Vagina (tissue), 2 donors: Measurements from ENCODE around the gene ABR. TPM values are rescaled to one million over a fixed set of nuclear protein-coding genes. Genes with fewer than 3 reads are reported as not detected.

ENCODE experiments used
- DNase-seq, 2 donors: peaks; one replicate each; pipeline ENCODE4 v3.0.0-alpha.2; 2017; ENCODE audit errors: extremely low spot score in 2 of 2
- H3K27ac ChIP-seq: fragments of 200-600 bp; sonication (generic); one replicate; pipeline ENCODE4 v1.5.1; 2019
- H3K27me3 ChIP-seq: fragments of 200-600 bp; sonication (generic); one replicate; pipeline ENCODE4 v1.5.1; 2019
- H3K36me3 ChIP-seq, 2 donors: fragments of 200-600 bp; sonication (generic); one replicate each; pipeline ENCODE4 v1.5.1; 2017 to 2019
- H3K4me1 ChIP-seq: fragments of 200-600 bp; sonication (generic); one replicate; pipeline ENCODE4 v1.5.1; 2019
- H3K4me3 ChIP-seq, 2 donors: fragments of 200-600 bp; sonication (generic); 1 replicate in 1 of 2; 2 replicates in 1 of 2; pipeline ENCODE4 v1.5.1; 2016 to 2019
- H3K9me3 ChIP-seq: fragments of 200-600 bp; sonication (generic); one replicate; pipeline ENCODE4 v1.5.1; 2019
- CTCF ChIP-seq, 3 experiments: fragments of 450-650 bp in 2 of 3; fragments of 200-600 bp in 1 of 3; sonication (generic) in 1 of 3; IDR thresholded peaks; one replicate each; pipeline ENCODE4 v1.5.1; 2017 to 2019; ENCODE audit warnings: antibody characterized with exemption in 3 of 3, mild to moderate bottlenecking in 2 of 3, moderate library complexity in 2 of 3
- POLR2A ChIP-seq, 2 donors: fragments of 450-650 bp; IDR thresholded peaks; one replicate each; pipeline ENCODE4 v1.6.1; 2017; ENCODE audit warnings: antibody characterized with exemption in 2 of 2, mild to moderate bottlenecking in 2 of 2, moderate library complexity in 2 of 2
- POLR2AphosphoS5 ChIP-seq, 2 donors: sonication (generic); formaldehyde crosslinking; IDR thresholded peaks; one replicate each; pipeline ENCODE4 v1.9.0; 2017; ENCODE audit warnings: antibody characterized with exemption in 2 of 2, mild to moderate bottlenecking in 2 of 2, low read depth in 1 of 2; ENCODE audit not compliant: insufficient read depth in 1 of 2
- intact Hi-C: fragments of 100-400 bp; cut with DNase I; formaldehyde crosslinking; loops from one replicate; pipeline ENCODE4 v1.15.1; 2023
- total RNA-seq: library from RNA; depleted of rRNA; stranded (reverse); fragments of >200 nt; gene quantifications from one replicate; pipeline ENCODE4 v1.2.3, GENCODE V29; 2016

ABR gene
- total RNA-seq, 1 donor from 2014 or later: 90.8 TPM

GRCh38 chr17:986322-986929, 193.4 kb downstream of the ABR start:
- H3K27me3 ChIP-seq: no peaks in the 10 kb centered on the region
- no peaks in the 10 kb centered on the region for H3K36me3 ChIP-seq
- TF ChIP-seq CTCF (IDR thresholded peaks at IDR 0.05): no peak
- TF ChIP-seq POLR2A (IDR thresholded peaks at IDR 0.05): no peak
- TF ChIP-seq POLR2AphosphoS5 (IDR thresholded peaks at IDR 0.05; ENCODE audit: insufficient read depth in 1 of 2, low read depth in 1 of 2): no peak
- intact Hi-C loops: no loop called here
- no peaks in the 10 kb centered on the region for H3K9me3 ChIP-seq
- no peak for DNase-seq
- no peaks in the 10 kb centered on the region for H3K4me1 ChIP-seq
- H3K27ac ChIP-seq: no peak overlapping the region
- no peak overlapping the region for H3K4me3 ChIP-seq

- H3K27me3 ChIP-seq: no peaks in the 10 kb centered on the region
- intact Hi-C loops: no loop called here
- no peak overlapping the region for H3K4me3 ChIP-seq
- no peak for TF ChIP-seq CTCF (IDR thresholded peaks at IDR 0.05)
- TF ChIP-seq POLR2AphosphoS5 (IDR thresholded peaks at IDR 0.05; ENCODE audit: insufficient read depth in 1 of 2, low read depth in 1 of 2): no peak
- TF ChIP-seq POLR2A (IDR thresholded peaks at IDR 0.05): no peak
- H3K9me3 ChIP-seq: no peaks in the 10 kb centered on the region
- H3K4me1 ChIP-seq: peaks cover 7% of the 10 kb centered on the region
- H3K27ac ChIP-seq: no peak overlapping the region
- no peak for DNase-seq
- no peaks in the 10 kb centered on the region for H3K36me3 ChIP-seq
Observed at GRCh38 chr17:983921-984320, 195.9 kb downstream of the ABR start.

- Histone ChIP-seq H3K4me1 (peaks cover 30% of the 10 kb centered on the region), H3K27me3 (no peaks in the 10 kb centered on the region), H3K36me3 (no peaks in the 10 kb centered on the region), H3K27ac (no peak overlapping the region), H3K4me3 (no peak overlapping the region), H3K9me3 (no peaks in the 10 kb centered on the region)
- no peak for DNase-seq
- intact Hi-C loops: loop anchor here (2.0 kb wide), 1 partner anchor 186 kb away; no protein-coding TSS in a partner anchor
- TF ChIP-seq CTCF (IDR thresholded peaks at IDR 0.05): no peak
- no peak for TF ChIP-seq POLR2A (IDR thresholded peaks at IDR 0.05)
- TF ChIP-seq POLR2AphosphoS5 (IDR thresholded peaks at IDR 0.05; ENCODE audit: insufficient read depth in 1 of 2, low read depth in 1 of 2): no peak
Observed at GRCh38 chr17:981292-981658, 198.5 kb downstream of the ABR start.

- Histone ChIP-seq H3K4me1 (peaks cover 34% of the 10 kb centered on the region), H3K4me3 (peak overlapping the region; percentile 93), H3K27me3 (no peaks in the 10 kb centered on the region), H3K27ac (peak overlapping the region; percentile 87), H3K36me3 (no peaks in the 10 kb centered on the region), H3K9me3 (no peaks in the 10 kb centered on the region)
- DNase-seq: no peak
- TF ChIP-seq CTCF (IDR thresholded peaks at IDR 0.05) (peak; percentile 73 to 82 (median 79)), POLR2AphosphoS5 (IDR thresholded peaks at IDR 0.05; ENCODE audit: insufficient read depth in 1 of 2, low read depth in 1 of 2) (peak in 1 of 2 donors; percentile 80), POLR2A (IDR thresholded peaks at IDR 0.05) (no peak)
- intact Hi-C loops: loop anchor here (2.0 kb wide), 1 partner anchor 186 kb away; no protein-coding TSS in a partner anchor
Observed at GRCh38 chr17:980406-981291, 199.1 kb downstream of the ABR start.
